Uterus (tissue), 2 donors: ENCODE measurements around the gene TRIM17.

Source experiments
- CTCF ChIP-seq, 4 experiments: fragments of 200-600 bp in 2 of 4; fragments of 450-650 bp in 2 of 4; sonication (generic) in 2 of 4; IDR thresholded peaks; one replicate each; pipeline ENCODE4 v1.5.1; 2016 to 2019; ENCODE audit warnings: antibody characterized with exemption in 4 of 4, mild to moderate bottlenecking in 2 of 4, moderate library complexity in 1 of 4
- POLR2A ChIP-seq, 2 donors: fragments of 450-650 bp; IDR thresholded peaks; one replicate each; pipeline ENCODE4 v1.6.1; 2016; ENCODE audit warnings: antibody characterized with exemption in 2 of 2, mild to moderate bottlenecking in 1 of 2, moderate library complexity in 1 of 2

DNA sequence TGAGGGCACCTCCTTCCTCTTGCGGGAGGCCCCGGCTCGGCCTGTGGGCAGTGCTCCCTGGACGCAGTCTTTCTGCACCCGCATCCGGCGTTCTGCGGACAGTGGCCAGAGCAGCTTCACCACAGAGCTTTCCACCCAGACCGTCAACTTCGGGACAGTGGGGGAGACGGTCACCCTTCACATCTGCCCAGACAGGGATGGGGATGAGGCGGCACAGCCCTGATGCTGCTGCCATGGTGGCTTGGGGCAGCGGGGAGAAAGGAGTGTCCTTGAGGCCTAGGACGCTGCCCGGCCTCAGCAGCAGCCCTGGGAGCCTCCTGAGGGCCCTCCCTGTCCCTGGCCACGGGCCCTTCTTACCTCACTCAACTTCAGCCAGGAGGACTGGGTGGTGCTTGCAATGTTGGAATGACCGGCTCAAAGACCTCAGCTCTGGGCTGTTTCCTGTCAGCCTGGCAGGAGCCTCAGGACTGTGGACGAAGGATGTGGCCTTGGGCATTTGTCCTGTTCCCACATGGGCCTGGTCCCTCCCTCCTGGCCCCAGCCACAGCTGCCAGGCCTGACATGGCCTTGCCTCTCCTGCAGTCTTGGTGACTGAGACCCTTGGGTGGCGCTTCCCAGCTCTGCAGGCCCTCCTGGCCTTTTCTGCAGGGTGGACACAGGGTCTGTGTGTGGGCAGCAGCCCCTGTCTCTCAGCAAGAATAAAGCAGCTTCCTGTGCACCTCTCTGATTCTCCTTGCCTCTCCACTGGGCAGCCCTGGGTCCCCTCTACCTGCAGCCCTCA, 55.9 kb downstream of the TRIM17 start:
- no peak for TF ChIP-seq POLR2A (IDR thresholded peaks at IDR 0.05)
- no peak for TF ChIP-seq CTCF (IDR thresholded peaks at IDR 0.05)
